HG02623 (cell line): ENCODE results near the gene EPHB2.

ENCODE experiments used
- ATAC-seq: cut with Tn5 transposase; IDR thresholded peaks from one replicate; pipeline ENCODE4 v1.9.1; 2021; ENCODE audit warnings: moderate library complexity; ENCODE audit not compliant: unreplicated experiment

Gene EPHB2

GRCh38 chr1:22796642-22797041 lies 86.0 kb downstream of the EPHB2 start:
- ATAC-seq = no peak

DNA sequence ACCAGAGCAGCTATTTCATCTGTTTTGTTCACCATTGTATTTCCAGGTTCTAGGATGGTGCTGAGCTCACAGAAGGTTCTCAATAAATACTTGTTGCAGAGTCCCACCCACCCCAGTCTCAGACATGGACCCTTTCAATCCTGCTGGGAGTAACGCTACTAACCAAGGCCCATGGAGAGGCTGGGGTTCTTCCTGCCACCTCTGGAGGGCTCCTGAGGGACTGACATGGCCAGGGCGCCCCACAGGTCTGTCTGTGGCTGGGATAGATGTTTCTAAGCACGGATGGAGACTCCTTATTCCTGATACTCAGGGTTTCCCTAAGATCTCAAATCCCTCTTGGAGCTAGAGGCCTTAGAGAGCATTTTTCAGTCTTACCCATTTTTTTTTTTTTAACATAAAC lies 87.4 kb downstream of the EPHB2 start:
- no peak for ATAC-seq

GRCh38 chr1:22799971-22800370 lies 89.3 kb downstream of the EPHB2 start:
- no peak for ATAC-seq

GRCh38 chr1:22800629-22801028 lies 90.0 kb downstream of the EPHB2 start:
- no peak for ATAC-seq

GRCh38 chr1:22801347-22801746 lies 90.7 kb downstream of the EPHB2 start:
- no peak for ATAC-seq

DNA sequence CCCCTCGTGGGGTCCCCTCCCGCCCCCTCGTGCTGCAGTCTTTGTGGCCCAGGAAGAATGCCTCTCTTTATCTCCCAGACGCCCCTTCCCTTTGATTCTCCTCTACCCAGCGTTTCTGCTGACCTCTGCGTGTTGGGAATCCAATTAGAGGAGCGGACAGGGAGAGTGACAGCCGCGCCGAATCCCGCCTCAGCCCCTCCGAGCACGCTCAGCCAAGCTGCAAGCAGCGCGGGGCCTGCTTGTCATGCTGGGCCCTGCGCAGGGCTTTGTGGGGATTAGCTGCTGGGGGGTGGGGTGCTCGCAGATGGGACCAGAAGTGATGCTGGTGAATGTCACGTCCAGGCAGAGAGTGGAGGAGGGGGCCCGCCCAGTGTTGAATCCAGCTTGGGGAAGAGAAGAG lies 91.1 kb downstream of the EPHB2 start:
- no peak for ATAC-seq

DNA sequence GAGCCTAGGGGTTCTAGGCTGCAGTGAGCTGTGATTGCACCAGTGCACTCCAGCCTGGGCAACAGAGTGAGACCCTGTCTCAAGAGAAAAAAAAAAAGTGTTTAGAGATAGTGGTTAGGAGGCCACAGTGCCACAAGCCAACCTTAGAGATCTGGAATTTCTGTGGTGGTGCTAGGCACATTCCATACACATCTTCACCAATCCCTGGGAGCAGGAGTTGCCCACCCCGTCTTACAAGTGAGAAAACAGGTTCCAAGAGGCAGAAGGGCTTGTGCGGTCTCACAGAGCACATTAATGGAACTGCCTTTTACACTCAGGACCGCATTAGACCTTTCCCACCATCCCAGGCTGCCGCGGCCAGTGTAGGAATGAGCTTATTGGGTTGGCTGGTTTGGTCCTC lies 93.2 kb downstream of the EPHB2 start:
- ATAC-seq = no peak

DNA sequence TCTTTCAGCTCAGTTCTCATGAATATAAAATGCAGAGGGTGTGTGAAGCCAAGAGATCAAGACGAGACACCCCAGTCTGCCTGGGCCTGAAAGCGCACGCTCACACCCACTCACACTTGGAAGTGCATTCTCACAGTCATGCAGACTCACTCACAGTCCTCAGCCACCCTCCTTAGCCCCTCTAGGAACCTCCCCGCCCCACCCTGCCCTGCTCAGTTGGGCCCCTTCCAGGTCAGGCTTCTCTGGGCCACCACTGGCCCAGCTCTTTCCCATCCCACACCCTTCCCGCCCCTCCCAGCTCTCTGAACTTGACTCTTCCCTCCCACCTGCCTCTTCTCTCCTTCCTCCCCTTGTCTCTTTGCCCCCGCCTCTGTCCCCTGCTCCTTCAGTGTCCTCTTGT lies 93.8 kb downstream of the EPHB2 start:
- ATAC-seq = no peak

DNA sequence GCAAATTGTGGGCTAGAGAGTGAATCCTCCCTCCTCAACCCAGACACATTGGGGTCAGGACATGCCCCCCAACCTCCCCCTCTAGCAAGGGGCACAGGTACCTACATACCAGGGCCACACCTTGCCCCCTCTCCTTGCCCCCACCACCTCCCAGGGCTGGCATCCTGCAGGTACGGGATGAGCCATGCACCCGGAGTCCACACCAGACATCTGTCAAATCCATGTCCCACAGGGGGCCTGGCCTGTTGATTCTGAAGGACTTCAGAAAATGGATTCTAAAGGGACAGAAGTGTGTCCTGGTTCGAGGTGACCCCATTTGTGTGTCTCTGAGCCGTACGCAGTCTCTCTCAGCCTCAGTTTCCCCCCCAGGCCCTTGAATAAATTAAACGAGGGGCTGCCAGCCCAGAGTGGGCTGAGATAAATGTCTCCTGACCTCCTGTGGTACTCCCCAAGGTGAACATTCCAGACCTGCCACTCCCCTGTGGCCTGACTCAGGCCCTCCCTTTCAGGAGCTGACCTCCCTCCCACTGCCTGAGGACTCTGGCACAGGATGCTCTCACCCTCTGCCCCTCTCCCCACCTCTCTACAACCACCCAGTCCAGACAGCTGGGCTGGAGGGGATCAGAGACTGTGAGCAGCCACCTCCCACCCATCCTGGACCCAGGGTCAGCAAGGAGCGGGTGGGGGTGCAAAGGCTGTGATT lies 94.5 kb downstream of the EPHB2 start:
- ATAC-seq = no peak

DNA sequence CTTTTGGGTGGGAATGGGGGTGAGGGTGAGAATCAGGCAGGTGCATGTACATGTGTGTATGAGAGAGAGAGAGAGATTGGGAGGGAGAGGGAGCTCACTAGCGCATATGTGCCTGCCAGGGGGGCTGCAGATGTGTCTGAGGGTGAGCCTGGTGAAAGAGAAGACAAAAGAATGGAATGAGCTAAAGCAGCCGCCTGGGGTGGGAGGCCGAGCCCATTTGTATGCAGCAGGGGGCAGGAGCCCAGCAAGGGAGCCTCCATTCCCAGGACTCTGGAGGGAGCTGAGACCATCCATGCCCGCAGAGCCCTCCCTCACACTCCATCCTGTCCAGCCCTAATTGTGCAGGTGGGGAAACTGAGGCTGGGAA lies 95.0 kb downstream of the EPHB2 start:
- no peak for ATAC-seq

GRCh38 chr1:22806584-22806983 lies 95.9 kb downstream of the EPHB2 start:
- ATAC-seq = no peak

DNA sequence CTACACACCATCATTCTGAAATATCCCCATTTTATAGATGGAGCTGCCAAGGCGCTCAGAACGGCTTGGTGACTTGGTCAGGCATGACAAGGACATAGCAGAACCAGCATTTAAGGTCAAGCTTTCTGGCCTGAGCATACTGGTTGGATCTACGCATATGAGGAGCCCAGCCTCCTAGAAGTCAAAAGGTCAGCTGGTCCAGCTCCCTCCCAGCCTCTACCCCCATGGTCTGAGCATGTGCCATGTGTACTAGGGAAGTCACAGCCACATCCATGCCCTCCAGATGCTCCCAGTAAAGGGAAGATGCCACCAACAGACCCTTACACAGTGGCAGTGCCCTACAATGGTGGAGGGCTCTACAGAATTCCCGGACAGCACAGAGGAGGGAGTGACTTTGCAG lies 96.7 kb downstream of the EPHB2 start:
- no peak for ATAC-seq

DNA sequence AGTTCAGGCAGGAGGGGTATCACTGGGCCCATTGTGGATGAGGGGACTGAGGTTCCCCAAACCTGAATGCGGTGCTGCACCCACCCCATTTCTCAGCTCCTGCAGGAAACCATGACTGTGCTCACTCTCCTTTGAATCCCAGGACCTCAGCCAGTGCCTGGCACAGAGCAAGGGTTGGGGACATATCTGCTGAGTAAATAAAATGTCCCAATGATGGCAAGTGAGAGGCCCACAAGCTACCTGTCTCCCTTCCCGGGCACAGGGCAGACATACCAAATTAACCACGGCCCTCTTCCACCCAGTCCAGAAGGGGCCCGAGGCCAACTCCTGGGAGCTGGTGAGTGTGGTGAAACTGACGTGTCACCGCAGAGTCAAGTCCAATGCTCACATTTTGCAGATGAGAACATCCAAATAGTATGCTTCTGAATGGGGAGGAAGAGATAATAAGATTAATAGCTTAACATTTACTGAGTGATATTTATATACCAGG lies 97.6 kb downstream of the EPHB2 start:
- ATAC-seq = no peak

DNA sequence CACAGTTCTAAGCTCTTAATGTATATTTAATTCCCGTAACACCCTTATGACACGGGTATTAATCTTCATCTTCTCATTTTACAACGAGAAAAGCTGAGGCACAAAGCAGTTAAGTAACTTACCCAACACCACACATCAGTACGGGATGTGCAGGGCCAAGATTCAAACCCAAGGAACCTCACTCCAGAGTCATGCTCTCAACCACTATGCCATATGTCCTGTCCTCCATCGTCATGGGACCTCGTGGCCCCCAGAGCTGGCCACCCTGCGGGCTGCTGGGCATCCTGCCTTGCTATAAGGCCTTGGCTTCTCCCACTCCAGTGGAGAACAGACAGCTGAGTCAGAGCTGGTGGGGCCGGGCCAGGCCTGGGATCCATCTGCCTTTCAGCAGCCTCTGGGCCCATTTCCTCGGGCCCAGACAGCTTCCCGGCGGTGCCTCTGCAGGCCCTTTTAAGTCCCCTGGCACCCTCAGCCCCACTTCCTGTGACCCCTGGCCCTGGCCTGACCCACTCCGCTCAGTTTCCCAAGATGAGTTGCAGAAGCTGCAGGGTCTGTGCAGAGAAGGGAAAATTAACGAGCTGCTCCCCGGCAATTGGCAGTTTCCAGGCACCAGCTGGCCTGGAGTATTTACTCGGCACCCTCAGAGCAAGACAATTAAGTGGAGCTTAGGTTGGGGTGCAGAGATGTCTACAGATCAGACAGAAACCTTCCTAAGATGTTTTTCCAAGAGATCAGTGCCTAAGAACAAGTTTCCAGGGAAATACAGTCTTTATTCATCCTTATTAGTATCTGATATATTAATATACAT lies 98.2 kb downstream of the EPHB2 start:
- no peak for ATAC-seq

DNA sequence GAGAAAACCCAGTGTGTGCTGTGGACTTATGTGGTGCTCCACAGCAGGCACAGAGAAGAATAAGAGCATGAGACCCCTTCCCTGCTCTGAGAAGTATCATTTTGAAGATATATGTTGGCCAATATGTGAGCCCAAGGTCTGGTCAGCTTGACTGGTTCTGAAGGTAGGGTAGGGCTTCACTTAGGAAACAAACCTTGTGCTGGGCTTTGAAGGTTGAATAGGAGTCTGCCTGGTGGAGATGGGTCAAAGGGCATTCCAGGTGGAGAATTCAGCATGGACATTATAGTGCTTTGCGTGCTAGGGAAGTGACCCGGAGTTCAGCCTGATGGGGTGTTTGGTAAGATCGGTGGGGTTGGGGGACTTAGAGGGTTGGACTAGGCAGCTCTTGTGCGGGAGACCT lies 99.1 kb downstream of the EPHB2 start:
- no peak for ATAC-seq

GRCh38 chr1:22810378-22810777 lies 99.7 kb downstream of the EPHB2 start:
- ATAC-seq = no peak

GRCh38 chr1:22812092-22812880 lies 101.6 kb downstream of the EPHB2 start:
- ATAC-seq = no peak

DNA sequence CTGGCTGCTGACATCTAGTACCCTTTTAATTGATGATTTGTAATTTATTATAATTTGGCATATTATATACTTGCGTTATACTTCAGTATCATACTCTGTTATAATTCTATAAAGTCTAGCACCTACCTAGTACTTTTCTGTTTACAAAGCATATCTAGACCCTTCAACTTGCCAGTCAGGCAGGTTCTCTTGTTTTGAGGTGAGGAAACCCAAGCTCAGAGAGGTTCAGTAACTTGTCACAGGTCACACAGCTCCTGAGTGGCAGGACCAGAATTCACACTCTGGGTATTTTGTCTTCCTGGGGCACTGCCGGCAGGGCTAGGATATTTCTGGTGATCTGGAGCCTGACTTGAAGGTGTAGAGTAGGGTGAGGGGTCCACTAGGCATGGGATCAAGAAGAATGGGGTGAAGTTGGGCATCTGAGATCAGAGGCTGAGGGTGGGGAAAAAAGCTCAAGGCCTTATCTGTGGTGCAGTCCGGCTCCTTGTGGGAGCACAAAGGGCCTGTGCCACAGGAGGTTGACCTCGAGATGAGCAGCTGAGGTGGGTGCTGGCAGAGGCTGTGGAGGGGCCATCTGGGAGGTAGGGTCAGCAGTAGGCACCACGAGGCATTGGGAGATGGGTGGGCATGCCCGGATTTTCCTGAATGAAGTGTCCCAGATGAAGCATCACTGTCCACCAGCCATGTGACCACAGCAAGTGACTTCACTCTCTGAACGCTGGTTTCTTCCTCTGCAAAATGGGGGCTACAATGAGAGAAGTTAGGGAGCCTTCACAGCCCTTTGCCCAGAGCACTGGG lies 102.6 kb downstream of the EPHB2 start:
- no peak for ATAC-seq

DNA sequence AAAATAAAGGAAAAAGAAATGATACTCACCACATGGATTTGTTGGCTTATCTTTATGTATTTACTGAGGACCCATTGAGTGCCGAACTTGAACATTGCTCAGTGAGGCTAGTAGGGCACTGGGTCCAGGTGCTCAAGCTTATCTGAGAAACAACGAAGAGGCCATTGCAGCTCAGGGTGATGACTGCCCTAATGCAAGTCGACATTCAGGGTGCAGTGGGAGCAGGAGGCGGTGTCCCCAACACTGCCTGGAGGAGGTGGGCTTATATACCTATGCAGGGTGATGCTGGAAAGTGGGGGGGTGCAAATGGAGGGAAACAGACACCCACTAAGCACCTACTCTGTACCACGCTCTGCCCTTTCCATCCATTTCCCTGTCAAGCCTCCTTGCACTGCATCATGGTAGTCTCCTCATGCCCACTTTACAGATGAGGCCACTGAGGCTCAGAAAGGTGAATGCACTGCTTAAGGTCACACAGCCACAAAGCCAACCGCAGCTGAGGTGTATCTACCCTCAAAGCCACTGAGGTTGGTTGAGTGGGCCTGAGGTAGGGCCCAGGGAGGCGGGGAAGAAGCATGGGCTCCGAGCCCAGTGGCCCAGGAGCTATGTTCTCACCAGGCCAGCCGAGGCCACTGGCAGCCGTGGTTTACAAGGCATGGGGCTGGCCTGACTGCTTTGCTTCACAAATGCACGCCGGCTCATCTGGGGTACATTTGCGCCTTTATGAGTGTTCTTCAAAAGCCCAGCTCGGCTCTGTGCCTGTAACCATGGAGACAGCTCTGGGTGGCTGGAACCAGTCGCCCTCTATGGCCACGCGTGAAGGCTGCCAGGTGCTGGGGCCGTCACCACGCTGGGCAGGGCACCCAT lies 103.8 kb downstream of the EPHB2 start:
- no peak for ATAC-seq

GRCh38 chr1:22815043-22815365 lies 104.4 kb downstream of the EPHB2 start:
- ATAC-seq = no peak
